Activated CD4-positive, alpha-beta T cell treated with anti-CD3 and anti-CD28 coated beads, Interleukin-2, amount 50 U/mL, for 1 hour (primary cell): ENCODE results near the gene SPATA46.
"Not testable (repeated sequence)": the region's sequence is repeated elsewhere in the genome, so short reads cannot be mapped to it uniquely, and the experiment has no call there.

Source experiments
- DNase-seq: peaks from one replicate; pipeline ENCODE4 v3.0.0-alpha.2; 2020

Gene SPATA46

GRCh38 chr1:162373072-162373427 is 3.6 kb downstream of the SPATA46 start:
- no peak for DNase-seq

- no peak for DNase-seq
Observed at GRCh38 chr1:162372159-162373071, 4.2 kb downstream of the SPATA46 start.

- DNase-seq = no peak
Observed at GRCh38 chr1:162371611-162372010, 5.0 kb downstream of the SPATA46 start.

- no peak for DNase-seq
Observed at GRCh38 chr1:162370721-162371120, 5.9 kb downstream of the SPATA46 start.

GRCh38 chr1:162370161-162370560 is 6.5 kb downstream of the SPATA46 start:
- no peak for DNase-seq

DNA sequence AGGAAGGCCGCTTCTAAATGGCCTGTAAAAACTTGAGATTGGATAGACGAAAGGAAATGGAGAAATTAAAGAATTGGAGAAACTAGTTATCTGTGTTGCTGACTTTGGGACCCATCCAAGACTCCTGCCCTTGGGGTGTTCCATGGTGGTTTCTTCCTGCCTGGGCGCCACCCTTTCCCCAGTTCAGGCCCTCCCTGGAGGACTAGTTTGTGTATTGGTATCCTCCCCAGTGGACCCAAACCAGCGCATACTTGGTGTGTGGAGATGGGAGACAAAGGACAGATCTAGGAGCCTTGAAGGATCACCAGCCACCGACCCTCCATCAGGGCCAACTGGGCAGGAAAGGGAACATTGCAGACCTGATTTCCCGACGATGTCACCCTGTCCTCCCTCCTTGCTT is 7.1 kb downstream of the SPATA46 start:
- DNase-seq = no peak

GRCh38 chr1:162368451-162368850 is 8.2 kb downstream of the SPATA46 start:
- no peak for DNase-seq

DNA sequence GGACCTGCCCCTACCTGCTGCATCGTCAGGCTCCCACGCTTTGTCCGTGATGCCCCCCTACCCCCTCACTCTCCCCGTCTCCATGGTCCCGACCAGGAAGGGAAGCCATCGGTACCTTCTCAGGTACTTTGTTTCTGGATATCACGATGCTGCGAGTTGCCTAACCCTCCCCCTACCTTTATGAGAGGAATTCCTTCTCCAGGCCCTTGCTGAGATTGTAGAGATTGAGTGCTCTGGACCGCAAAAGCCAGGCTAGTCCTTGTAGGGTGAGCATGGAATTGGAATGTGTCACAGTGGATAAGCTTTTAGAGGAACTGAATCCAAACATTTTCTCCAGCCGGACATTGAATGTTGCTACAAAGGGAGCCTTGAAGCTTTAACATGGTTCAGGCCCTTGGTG is 8.9 kb downstream of the SPATA46 start:
- DNase-seq = no peak

GRCh38 chr1:162367073-162367472 is 9.6 kb downstream of the SPATA46 start:
- no peak for DNase-seq

DNA sequence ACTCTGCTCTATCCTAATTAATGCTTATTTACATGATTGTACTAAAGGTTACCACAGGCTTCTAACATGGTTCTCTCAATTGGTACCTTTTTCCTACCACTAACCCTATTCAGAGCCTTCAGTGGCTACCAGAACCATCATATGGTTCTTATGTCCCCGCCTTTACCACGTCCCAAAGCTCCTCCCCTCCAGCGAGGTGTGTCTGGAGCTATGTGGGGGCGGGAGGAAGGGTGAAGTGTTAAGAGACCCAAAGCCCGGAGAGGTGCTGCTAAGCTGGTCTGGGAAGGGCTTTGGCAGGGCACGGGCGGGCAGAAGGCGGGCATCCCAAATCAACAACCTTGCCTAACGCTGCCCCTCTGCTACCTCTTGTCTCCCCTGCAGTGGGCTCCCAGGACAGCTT is 10.0 kb downstream of the SPATA46 start:
- DNase-seq = no peak

GRCh38 chr1:162366149-162366548 is 10.5 kb downstream of the SPATA46 start:
- DNase-seq = no peak

DNA sequence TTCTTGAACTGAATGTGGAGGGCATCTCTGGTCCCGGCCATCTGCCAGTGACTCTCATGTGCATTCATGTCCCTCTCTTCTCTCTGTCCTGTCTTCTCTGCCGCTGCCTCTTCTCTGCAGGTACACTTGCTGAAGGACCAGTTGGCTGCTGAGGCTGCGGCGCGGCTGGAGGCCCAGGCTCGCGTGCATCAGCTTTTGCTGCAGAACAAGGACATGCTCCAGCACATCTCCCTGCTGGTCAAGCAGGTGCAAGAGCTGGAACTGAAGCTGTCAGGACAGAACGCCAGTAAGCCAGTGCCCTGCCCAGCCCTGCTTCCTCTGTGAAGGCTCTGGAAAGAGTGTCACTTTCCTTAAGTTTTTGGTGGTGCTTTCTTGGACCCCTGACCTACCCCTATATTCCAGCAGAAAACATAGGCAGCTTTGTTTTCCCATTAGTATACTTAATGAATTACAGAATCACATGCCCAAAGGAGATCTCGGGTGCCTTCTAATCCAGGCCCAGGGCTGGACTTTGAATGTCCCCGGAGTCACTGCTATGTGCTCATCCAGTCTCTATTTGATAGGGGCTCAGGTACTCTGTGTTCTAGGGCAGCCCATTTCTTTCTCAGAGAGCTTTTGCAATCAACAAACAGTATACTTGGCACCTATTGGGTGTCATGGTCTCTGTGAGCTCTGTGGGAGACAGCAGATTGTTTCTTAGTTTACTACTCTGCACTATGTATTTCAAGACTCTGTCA is 11.2 kb downstream of the SPATA46 start:
- no peak for DNase-seq

DNA sequence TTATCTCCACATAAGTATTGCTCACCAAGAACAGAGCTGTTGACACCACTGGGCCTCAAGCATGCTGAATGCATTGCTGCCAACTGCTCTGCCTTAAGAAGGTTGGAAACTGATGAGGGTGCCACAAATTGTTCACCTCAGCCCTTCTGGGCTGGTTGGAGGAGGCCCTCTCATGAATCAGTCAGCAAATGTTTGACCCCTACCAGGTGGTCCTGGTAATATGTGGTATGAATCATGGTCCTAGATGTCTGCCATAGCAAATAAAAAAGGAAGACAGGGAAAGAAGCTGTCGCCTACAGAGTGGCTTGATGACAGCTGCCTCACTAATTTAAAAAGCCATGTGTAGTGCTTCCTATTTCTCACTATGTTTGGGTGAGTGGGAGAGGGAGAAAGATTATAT is 12.2 kb downstream of the SPATA46 start:
- DNase-seq = no peak

DNA sequence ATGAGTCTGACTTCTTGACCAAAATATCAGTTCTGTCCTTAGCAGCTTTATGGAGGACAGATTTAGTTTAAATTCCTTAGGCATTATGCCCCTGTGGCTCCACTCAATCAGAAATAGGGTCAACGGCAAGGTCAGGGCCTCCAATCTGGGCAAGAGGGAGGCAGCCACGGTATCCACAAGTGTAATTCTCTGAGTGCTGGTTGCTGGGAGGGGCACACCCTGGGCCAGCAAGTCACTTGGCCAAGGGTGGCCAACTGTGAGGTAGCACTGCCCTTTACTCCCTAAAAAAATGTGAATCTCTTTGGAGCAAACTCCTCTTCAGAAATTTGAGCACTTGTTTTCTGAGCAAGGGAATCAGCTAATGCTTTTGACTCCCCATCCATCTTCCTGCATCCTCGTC is 12.8 kb downstream of the SPATA46 start:
- no peak for DNase-seq

DNA sequence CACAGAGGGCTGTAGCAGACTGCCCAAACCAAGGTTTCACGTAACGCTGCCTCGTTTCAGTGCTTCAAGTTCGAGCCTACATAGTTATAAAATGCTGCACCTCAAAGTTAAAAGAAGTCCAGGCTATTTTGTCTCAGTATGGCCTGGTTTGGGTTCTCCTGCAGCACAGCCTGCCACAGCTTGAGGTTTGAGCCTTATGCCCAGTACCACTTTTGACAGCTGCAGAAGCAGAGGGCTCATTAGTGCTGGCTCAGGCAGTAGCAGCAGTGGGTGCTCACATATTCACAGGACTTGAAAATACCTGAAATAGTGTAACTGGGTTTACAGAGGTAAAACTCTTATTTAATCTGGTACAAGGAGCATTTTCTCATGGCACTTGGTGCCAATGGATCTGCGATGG is 15.3 kb downstream of the SPATA46 start:
- no peak for DNase-seq

GRCh38 chr1:162360874-162361260 is 15.8 kb downstream of the SPATA46 start:
- DNase-seq = no peak

- no peak for DNase-seq
Observed at GRCh38 chr1:162360237-162360873, 16.3 kb downstream of the SPATA46 start.

- no peak for DNase-seq
Observed at GRCh38 chr1:162359523-162360236, 17.0 kb downstream of the SPATA46 start.

DNA sequence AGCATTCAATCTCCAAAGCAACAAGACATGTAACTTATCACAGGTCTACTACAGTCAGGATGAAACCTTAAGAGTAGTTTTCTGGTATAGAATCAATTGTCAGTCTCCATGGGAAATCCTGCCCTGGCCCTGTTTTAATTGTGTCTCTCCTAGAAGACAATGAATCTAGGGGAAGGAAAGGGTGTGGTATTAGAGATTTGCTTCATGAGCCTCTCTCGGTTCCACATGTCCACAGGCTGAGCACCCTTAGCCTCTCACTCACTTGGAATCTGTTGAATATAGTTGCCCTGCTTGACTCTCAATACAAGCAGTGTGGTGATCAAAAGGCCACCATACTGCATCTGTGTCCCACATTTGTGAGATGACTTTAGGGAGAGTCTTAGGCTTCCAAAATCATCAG is 17.7 kb downstream of the SPATA46 start:
- DNase-seq = no peak

GRCh38 chr1:162357681-162358266 is 18.9 kb downstream of the SPATA46 start:
- no peak for DNase-seq

GRCh38 chr1:162353702-162354101 is 23.0 kb downstream of the SPATA46 start:
- DNase-seq = no peak

GRCh38 chr1:162353078-162353477 is 23.6 kb downstream of the SPATA46 start:
- DNase-seq = no peak

GRCh38 chr1:162351874-162352273 is 24.8 kb downstream of the SPATA46 start:
- DNase-seq = not testable (repeated sequence)
